Measurements from ENCODE around the gene ITSN2.

- TF ChIP-seq CTCF (IDR thresholded peaks at IDR 0.05) (no peak), POLR2A (IDR thresholded peaks at IDR 0.05) (no peak)
These were observed 25.0 kb upstream of the ITSN2 start for GRCh38 chr2:24385366-24385765.

Data from breast epithelium (tissue), 3 donors.